HG02571 (cell line): ENCODE measurements around the gene LRRK1.

Experiments
- ATAC-seq: cut with Tn5 transposase; IDR thresholded peaks from one replicate; pipeline ENCODE4 v1.9.1; 2021; ENCODE audit warnings: mild to moderate bottlenecking, moderate library complexity; ENCODE audit not compliant: unreplicated experiment

LRRK1 gene

DNA sequence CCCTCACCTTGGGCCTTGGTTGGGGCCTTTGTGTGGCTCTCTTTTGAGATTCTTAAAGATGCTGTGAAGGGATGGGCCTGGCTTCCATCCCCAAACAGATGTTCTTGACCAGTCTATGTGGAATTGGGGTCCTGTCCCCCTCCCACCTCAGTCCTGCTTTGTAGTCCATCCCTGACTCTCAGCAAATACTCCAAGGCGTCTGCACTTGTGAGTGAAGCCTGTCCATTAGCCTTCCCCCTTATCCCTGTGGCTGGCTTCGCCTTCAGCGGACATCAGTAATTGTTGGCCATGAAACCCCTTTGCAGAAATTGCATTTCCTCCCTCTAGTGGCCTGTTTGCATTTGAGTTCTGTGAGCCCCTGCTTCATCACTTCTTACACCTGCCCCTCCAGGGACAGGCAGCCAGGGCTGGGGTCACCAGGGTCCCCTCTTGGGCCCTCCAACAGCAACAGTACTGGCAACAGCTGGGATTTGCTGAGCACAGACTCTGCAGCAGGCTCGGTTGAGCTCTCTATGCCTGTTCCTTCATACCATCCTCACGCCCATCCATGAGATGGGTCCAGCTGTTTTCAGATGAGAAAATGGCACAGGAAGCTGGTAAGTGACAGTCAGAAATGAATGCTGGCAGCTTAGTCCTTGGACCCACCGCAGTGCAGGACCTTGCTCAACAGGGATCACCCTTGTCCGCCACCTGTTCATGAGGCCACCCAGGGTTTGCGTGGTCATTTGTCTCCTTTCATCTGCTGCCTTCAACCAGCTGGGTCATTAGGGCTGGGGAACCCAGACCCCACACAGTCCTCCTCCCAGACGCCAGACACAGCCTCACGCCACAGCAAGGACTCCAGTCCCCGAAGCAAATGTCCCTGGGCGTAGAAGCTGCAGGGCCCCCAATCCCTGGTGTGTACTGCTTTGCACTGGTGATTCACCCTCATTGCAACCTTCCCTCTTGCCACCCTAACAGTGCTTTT, 8.9 kb upstream of the LRRK1 start:
- no peak for ATAC-seq

DNA sequence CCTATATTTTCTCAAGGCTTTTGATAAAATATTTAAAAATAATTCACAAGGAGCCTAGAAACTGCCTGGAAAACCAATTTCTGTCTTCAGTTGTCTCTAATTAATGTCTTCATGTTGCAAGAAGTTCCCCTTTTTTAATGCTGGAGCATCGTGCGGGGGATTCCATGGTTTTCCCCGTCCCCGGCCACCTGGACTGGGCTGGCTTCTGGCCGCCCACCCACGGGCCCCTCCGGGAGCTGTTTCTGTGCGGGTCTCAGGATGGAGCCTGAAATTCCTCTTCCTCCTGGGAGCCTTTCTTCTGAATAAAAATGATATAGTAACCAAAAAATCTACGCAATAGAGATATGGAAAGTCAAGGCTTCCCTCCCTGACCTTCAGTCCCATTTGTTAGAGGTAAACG, 8.1 kb upstream of the LRRK1 start:
- no peak for ATAC-seq

GRCh38 chr15:100913961-100914360, 5.2 kb upstream of the LRRK1 start:
- no peak for ATAC-seq

DNA sequence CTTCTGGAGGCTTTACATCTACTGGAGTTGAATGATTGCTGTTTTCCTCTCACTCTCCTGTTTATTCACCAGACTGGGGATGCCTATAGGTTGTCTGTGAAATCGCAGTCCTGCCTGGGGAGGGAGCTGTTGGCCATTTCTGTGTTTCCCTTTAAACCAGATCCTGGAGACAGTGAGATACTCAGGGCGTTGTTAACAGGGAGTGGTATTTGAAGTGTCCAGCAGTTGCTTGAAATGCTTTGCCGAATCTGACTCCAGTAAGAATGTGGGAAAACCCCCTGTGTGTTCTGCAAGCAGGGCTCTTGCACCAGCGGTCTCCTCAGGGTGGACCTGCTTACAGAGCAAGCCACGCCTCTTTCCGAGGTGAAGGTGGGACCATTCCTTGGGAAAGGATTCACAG, 4.3 kb upstream of the LRRK1 start:
- ATAC-seq, result no peak

DNA sequence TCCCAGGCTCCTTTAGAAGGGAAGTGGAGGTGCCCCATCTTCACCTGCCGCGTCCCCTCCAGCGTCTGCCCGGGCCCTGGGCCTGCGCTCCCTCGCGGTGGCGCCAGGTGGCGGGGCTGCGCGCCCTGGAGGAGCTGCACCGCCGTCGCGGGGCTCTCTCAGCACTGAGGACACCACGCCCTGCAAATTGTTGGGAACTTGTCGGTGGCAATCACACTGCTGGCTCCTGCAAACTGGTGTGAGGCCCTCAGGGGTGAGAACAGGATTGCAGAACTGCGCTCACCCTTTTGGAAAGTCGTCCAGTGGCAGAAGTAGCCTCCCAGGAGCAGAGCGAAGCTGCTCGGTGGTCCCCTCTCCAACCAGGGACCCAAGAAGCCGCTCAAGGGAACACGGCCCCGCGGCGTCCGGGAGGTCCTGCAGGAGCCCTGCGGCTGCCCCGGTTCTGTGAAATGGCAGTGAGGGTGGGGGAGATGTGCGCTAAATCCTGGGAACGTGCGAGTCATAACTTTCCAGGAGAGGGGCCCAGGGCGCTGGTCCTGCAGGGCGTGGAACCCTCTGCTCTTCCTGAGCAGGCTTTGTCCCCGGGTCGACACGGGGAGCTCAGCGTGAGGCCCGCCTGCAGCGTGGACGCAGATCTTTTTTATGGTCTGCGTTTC, 995 bp upstream of the LRRK1 start:
- peak; percentile 59 for ATAC-seq

DNA sequence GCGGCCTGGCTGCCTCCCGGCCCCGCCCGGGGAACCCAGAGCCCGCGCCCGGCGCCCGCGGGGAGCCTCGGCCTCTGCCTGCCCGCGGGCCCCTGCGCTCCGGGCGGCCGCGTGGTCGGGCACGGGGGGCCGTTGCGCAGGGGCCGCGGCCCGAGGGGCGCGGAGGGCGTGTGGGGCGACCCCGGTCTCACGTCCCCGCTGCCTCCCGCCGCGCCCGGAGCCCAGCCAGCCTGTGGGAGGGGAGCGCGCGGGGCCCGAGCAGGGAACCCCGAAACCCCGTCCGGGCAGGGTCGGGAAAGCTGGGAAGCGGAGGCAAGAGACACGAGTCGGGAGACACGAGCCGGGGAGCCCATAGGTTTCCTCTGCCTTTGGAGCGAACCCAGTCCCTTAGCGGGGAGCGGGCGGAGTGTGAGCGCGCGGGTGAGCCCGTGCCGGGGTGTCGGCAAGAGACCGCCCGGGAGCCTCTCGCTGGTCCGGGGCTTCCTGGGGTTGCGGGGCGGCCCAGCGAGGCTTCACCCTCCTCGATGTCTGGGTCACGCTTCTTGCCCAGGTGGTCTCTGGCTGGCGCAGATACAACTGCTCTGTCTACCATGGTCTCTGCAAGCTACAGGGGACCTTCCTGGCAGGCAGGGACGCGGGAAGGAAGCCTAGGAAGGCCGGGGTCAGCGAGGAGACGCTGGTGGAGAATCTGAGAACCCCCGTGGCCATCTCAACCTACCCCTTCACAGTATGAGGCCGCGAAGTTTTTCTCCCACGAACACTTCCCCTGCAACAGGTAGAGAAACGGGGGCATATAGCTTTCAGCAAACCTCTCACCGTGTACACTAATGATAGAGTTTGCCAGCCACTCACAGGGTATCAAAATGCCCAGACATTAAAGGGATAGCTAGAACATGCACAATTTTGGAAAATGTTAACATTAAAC, 586 bp downstream of the LRRK1 start:
- peak; percentile 16 for ATAC-seq

DNA sequence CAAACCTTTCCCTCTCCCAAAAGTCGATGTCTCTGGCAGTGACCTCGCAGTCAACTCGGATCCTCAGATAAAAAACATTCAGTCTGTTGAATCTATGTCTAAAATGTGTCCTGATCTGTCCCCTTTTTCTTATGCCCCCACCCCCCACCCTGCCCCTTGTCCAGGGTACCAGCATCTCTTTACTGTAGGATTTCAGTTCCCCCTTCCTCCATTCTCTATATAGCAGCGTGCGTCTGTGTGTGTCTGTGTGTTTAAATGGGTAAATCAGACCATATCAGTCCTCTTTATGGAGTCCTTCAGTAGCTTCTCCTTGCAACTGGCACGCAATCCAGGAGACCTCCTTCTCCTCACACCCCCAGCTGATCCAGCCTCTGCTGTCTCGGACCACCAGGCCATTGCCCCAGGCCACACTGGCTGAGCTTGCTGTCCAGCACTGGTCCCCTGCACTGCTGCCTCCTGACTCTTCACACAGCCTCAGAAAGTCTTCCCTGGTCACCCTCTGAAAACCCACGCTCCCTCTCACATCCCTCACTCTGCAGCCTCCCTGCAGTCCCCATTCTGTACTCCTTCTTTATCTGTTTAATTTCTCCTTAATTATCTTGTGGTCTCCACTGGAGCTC, 1.5 kb downstream of the LRRK1 start:
- no peak for ATAC-seq

DNA sequence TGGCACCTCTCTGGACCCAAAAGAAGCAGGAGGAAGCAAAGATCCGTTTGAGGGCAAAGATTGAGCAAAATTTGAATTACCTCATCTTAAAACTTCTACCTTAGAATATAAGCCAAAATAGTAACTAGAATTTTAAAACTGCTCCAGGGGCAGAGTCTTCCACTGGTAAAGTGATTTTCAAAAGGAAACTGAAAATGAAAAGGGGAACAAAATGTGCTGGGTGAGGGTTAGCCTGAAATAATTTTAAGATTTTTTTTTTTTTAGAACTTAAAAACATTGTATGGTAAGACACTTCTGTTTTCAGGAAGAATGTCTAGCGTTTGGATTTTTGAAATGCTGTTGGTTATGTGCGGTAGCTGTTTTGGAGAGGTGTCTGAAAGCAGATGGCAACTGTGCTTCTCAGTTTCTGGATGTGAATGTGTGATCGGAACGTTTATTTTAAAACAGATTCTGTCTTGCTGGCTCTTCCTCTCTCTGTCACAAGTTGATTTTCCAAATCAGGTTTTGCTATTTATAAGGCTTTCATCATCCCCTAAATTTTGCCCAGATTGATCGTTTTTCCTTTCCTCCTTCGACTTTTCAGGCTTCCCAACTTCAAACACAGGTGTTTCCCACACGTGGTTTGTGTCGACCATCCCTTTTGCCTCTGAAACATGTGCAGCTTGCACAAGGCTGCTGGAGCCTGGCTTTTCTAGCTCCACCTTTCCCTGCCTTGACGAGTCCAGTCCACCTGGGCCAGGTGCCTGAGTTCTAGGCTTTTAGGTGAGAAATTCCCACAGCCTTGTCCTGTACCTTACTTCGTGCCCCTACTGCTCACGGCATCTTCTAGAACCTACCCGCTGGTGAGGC, 3.3 kb downstream of the LRRK1 start:
- ATAC-seq, result no peak

DNA sequence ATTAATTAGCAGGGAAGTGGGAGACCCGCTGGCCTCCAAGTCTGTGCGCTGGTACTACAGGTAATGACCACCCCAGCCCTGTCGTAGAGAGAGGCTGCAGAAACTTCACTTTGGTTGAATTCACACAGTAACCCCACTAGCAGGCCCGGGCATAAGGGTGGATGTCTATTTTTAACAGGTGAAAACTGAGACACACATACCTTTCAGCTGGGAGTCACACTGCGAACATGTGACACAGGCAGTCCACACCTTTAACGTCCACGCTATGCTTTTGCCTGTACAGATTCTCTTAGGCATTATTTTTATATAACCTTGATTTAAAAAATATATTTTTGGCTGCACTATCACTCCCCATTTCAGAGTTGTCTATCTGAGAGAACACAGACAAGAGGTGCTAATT, 3.9 kb downstream of the LRRK1 start:
- ATAC-seq, result no peak

GRCh38 chr15:100923902-100924301, 4.7 kb downstream of the LRRK1 start:
- ATAC-seq, result no peak

- ATAC-seq, result no peak
Measured at GRCh38 chr15:100924436-100924835, 5.3 kb downstream of the LRRK1 start.

GRCh38 chr15:100925480-100925879, 6.3 kb downstream of the LRRK1 start:
- no peak for ATAC-seq

DNA sequence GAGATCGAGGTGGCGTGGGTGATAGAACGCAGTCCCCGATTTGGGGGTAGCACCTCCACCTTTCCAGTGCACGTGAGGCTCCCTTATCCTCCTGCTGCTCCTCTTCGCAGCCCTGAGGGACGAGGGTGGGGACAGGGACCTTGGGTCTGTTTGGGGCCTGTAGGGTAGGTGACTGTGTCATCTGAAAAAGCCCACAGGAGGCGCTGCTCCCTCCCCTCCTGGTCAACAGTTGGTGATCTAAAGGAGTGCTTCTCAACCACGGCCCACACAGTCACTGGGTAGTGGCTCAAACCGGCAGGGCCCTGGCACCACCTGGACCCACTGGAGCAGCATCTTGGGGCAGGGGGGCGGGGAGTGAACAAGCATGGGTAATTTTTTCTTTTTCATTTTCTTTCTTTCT, 7.1 kb downstream of the LRRK1 start:
- no peak for ATAC-seq

DNA sequence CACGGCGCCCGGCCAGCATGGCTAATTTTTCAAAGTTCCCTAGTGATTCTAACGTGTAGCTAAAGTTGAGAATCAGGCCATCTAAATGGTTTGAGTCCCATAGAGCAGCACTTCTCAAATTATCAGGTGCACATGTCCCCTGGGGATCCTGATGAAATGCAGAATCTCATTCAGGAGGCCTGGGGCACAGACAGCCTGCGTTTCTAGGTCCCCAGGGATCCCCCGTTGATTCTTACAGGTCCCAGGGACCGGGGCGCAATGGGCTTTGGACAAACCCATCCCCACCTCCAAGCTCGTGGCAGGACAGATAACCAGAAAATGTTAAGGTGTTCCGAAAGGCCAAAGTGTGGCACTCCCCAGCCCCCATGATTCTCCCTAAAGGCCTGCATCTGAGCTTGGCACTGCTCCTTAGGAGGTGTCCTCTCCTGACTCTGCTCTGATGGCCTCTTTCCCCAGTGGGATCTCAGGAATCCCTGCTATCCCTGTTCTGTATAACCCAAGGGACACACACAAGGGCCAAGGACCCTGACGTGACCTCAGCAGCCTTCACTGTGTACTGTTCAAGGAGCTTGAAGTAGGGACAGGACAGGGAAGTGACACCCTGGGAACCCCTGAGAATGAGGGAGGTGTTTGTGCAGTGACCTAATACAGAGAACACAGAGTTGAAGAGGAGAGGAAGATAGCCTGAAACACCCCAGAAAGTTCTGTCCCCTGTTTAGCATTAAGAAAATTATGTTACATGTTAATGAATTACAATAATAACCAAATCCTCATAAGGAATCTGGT, 8.0 kb downstream of the LRRK1 start:
- ATAC-seq, result no peak

DNA sequence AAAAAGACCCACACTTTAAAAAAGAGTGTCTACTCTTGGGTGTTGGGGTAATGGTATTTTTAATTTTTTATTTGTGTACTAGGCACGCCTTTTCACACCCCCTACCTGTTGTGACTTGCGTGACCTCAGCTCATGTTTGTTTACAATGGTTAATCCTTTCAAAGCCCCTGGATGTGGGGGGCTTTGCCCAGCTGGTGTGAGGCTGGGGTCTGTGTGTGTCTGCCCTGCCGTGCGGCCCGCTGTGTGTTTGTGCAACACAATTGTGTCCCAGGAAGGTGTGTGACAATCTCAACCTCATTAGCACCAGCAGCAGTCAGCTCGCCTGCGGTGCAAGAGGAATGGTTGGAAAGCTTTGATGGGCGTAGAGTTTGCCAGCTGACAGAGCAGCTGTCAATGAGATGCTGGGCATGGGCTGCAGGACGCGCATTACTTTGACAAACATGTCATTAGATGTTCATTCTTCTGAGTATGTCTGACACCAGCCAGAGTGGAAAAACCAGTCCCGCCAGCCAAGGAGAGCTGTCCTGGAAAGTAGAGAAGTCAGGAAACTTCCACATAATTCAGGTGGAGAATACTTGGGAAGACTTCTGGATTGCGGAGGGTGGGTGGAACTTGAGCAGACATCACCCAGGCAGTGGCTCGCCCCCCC, 9.6 kb downstream of the LRRK1 start:
- ATAC-seq, result no peak

- ATAC-seq, result no peak
Measured at GRCh38 chr15:100929641-100930042, 10.5 kb downstream of the LRRK1 start.

GRCh38 chr15:100930306-100930848, 11.2 kb downstream of the LRRK1 start:
- ATAC-seq, result no peak
